NCI-H2107 treated with DMSO at 0.1 percent for 48 hours (cell line): Measurements from ENCODE around the gene ARHGEF28.

Experiments
- DNase-seq: peaks from one replicate; lab custom pipeline; 2025; ENCODE audit not compliant: unreplicated experiment; lab: John Stamatoyannopoulos, UW

The ARHGEF28 gene

DNA sequence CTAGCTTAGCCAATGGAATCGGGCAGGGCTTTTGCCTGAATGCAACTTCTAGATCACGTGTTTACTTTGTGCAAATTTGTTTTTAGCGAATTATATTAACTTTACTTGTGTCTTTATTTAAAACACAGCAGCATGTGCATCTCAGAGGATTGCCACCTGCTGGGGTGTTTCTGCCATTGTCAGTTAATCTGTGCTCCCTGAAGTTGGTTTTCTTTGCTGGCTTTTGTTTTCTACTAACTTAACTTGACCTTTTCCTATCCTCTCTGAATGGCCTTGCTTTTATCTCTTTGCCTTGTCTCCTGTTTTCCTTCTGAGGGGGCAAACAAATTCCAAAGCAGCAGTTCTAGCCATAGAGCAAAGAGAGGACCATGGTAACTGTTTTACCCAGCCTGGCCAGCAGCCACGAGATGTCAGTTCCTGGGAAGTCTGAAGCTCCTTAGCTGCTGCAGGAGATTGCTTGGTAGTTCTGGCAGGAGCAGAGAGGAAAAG is 67.6 kb downstream of the ARHGEF28 start:
- DNase-seq, result no peak

DNA sequence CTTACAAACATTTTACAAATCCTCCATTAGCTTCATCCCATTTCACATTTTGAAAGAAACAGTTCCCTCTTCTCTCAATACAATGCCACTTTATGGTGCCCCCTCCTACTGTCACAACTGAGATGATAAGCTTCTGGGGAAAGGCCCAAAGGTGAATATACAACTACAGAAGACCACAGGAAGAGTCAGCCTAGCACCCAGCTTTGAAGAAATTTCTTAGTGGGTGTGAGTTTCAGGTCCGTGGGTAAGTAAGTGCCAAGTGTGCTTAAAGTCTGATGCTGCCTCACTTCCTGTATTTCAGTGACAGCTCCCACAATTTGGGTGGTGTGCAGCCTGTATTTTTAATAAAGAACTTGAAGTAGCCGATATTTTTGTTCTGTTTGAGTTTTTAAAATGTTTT is 68.1 kb downstream of the ARHGEF28 start:
- DNase-seq, result no peak

DNA sequence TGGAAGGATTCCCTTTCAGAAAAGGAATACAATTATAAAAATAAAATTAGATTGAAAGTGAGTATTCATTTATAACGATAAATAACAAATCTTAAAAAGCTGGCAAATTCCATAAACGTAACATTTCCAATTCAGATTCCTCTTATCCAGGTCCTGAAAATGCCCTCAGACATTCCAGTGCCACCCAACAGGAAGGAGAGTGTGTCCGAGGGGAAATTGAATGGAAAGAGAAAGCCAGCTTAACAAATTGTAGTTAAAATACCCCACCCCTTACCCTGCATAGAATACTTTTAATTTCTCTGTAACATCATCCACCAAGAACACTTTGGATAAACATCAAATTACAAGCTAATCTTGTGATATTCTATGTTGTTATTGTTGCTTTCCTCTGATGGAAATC is 72.0 kb downstream of the ARHGEF28 start:
- no peak for DNase-seq

DNA sequence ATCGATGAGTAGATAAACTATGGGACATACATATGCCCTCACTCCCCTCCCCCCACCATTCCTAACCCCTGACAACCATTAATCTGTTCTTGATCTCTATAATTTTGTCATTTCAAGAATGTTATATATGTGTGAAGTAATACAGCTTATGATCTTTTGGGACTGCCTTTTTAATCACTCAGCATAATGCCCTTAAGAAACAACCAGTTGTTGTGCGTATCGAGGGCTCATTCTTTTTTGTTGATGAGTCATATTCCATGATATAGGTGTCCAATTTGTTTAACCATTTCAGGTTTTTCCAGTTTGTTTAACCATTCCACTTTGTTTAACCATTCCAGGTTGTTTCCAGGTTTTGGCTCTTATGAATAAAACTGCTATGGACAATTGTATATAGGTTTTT is 75.6 kb downstream of the ARHGEF28 start:
- DNase-seq, result no peak

DNA sequence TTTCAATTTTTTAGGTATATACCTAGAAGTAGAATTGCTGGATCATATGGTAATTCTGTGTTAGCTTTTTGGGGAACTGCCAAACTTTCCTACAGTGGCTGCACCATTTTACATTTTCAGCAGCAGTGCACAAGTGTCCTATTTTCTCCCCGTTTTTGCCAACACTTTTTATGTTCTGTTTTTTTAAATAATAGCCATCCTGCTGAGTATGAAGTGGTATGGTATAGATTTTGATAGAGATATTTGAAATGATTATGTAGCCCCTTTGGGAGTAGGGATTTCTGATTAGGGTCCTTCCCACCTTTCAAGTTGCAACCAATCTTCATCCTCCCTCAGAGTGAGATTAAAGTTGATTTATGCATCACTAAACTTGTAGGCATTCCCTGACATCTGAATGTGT is 76.5 kb downstream of the ARHGEF28 start:
- no peak for DNase-seq

DNA sequence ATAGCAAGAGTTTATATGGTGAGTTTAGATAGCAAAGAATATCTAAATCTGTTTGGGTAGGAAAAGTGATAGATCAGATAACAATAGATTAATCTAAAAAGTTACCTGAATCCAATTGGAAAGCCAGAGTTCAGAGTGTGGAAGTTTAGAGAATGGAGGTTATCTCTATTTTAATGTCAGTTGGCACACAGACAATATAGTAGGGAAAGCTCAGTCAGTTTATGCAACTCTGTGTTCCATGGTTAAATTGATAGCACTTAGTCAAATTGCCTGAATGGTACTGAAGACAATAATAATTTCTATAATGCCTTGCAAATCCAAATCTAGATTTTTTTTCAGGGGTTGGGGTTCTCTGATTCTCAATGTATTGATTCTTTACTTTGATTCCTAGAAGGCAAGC is 77.0 kb downstream of the ARHGEF28 start:
- DNase-seq, result no peak

DNA sequence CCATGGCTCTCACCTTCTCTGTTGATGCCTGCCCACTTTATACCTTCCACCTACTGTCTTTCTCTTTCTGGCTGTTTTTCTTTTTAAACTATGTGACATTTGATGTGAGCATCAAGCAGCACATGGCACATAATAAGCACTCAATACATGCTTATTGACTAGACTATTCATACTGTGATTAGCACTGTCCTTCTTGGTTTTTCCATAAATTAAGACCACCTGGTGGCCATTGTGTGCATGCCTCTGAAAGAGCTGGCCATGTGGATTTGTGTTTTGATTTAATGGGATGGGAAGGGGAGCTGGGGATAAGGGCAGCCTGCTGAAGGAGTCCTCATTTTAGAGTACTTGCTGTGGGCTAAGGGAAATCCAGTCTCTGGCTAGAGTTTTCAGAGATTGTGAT is 79.4 kb downstream of the ARHGEF28 start:
- no peak for DNase-seq

DNA sequence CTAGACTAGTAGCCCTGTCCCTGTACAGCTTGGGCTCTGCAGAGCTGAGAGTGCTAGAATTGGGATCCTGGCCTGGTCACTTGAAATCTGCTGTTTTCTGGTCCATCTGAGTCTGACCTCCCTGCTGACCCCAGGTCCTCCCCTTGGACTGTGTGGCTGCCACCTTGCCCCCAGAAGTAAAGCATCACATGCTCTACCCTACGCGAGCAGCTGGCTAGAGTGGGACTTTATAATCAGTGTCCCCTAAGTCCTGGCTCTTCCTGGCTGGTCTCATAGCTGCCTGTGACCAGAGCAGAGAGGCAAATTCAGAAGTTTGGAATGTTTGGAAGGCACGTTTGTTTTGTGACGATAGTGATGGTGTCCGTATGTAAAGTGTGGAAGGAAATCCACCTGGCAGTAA is 81.0 kb downstream of the ARHGEF28 start:
- DNase-seq, result no peak

DNA sequence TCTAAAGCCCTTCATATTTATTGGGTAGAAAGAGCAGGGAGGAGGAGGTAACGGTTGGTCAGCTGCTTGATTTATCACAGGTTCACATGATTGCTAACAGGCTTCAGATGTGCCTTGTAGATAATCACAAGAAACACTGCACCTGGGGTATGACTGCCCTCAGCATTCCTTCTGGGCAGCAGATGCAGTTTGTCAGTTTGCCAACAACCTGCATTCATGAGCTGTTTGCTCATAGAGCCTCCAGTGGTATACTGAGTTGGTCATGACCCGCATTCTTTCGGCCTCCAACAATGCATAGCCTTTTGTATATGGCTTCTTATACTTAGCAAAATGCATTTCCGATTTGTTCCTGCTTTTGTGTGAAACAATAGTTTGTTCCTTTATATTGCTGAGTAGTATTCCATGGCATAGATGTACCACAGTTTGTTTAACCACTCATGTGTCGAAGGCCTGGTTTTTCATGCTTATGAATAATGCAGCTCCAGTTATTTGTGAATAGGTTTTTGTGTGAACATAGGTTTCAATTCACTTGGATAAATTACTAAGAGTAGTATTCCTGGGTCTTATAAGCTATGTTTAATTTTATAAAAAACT is 83.6 kb downstream of the ARHGEF28 start:
- no peak for DNase-seq

DNA sequence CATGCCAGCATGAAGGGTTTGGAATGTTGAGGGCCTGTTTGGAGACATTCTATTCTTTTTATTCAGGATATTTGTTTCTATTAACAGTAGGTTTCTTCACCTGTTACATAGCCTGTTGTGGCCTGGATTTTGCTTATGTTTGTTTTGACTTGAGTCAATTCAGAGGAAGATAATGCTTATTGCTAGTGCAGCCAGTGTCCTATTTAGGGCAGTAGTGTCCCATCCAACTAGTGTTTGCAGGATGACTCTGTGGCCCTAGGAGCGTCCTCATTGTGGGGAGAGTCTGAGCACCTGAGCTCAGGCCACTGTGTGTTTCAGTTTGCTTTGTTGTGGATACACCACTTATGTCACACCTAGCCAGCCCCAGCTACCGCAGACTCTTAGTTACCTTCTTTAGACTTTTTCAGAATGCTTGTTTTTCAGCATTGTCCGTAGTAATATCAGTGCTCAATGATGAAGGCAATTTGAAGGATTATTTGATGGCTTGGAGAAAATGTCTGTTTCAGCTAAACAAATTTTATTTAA is 90.3 kb downstream of the ARHGEF28 start:
- DNase-seq, result no peak

DNA sequence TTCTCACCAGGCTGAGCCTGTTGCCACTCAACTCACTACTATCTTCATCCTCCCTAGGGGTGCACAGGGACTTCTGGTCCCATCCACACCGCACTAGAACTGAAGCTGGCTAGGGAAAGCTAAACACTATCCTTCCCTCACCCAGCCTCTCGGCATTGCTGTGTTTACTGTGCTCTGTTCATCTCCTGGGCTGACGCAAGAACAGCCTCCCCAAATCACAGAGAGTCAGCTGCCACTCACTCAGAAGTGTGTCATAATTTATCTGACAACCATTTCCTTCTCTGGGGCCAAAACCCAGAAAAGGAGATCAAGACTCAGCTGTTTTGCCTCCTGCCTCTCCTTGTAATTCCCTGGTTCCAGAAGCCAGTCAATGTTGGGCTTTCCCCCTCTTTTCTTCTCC is 92.8 kb downstream of the ARHGEF28 start:
- no peak for DNase-seq

DNA sequence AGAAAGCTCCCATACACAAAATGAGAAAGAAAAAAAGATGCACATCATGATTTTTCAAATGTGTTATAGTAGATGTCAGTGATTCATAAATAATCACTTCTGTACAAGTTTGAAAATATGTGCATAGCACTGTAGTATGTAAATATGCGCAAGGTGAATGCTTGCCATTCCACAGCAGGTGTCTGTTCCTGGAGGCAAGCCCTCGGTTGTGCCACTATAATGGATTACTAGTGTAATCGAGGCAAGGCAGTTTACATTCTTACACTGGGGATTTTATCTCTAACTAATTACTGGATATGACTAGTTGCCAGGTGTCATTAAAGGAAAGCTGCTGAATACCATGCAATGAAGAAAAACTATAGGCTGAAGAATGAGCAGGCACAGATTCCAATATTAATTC is 93.6 kb downstream of the ARHGEF28 start:
- DNase-seq, result no peak

DNA sequence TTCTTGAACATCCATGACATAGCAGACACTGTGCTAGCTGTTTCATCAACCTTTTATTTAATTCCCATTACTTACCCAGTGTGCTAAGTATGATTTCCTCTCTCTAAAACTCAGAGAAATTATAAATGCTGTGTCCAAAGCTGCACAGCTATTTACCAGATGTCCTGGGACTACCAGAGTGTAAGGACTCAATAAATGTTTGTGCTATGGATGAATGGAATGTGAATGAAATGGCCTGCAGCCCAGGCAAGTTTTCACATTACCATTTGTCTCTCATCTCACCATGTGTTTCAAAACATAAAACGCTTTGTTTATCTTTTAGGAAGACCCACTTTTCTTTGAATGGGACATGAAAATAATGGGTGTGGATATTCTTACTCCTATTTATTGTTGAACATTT is 96.2 kb downstream of the ARHGEF28 start:
- DNase-seq, result no peak

DNA sequence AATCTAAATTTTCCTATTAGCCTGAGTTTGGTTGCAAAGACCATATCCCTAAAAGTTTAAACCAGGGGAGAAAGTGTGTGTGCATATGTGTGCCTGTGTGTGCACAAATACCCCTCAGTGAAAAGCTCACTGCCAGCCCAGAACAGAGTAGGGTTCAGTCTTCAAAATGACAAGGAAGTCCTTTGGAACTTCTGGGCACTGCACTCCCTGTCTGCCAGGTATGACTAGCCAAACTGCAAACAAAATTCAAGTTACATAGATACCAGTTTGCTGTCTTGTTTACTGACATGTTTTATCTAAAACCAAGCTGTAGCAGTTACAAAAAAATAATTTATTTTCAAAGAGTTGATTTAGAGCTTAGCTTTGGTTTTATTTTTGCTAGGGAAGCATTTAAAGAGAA is 100.1 kb downstream of the ARHGEF28 start:
- no peak for DNase-seq

DNA sequence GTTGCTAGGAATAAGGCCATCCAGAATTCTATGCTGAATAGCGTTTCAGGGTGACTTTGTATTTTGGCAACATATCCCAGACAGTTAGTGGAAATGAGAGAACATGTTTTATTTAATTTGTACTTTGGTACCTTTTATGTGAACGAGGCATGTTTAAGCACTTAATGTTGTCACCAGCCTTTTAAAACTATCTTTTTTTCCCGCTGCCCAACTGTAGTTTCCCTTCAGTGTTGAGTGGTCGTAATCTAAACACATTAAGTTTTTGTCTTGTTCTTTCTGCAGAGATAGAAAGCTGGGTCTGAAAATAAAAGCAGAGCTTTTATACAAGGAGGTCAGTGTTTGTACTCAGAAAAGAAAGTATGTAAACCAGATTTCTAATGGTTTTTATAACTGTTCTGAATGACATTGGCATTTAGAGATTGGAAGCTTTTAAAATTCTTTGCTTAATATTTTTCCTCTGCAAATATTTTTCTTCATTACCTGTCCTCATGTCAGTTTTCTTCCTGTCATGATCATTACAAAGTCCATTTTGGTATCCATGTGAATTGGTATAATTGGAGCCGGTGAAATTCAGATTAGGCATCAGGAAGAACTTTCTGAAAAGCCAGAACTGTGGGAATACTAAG is 100.7 kb downstream of the ARHGEF28 start:
- no peak for DNase-seq

DNA sequence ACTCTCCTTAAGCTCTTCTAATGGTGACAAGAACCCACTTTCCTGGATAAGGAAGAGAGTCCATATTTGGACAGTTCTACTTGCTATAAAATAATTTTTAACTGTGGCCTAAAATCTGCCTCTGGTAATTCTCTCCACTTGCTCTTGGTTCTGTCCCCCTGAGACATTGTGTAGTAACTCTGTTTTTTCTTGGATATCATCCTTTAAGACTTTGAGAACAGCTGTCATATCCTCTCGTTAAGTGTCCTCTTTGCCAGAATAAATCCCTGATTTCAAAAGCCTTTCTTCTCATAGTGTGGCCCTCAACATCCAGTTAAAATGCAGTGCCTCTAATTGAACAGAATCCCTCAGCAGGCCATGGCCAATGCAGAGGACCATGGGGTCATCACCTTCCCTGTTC is 101.5 kb downstream of the ARHGEF28 start:
- no peak for DNase-seq

DNA sequence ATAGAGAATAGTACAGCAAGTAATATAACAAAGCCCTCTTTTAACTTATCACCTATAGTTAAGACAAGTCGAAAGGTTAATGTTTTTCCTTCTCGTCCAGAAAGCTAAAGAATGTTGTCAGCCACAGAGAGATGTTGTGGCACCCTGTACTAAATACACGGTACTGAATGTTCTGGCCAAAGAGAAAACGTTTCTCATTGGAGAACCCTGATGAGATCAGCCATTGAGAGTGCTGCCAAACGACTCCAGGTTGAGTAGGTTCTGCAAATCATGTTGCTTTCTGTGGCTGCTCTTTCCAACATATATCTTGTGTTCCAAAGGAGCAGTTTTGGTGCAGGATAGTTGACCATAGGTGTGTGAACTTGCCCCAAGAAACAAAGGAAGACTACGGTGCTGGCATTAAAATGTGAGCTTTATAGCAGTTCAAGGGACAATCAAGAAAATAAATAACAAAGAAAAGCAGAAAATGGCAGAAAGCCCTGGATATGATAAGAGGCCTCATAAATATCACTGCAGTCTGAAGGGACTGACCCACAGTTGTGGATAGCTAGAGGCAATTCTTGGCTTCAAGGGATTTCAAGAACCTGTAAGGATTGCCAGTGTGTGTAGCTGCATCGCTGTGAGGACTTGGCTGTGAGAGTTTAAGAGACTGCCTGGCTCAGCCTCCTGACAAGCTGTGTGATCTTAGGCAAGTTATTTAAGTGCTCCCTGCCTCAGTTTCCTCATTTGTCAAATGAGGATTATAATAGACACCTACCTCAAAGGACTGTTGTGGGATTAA is 102.7 kb downstream of the ARHGEF28 start:
- no peak for DNase-seq

DNA sequence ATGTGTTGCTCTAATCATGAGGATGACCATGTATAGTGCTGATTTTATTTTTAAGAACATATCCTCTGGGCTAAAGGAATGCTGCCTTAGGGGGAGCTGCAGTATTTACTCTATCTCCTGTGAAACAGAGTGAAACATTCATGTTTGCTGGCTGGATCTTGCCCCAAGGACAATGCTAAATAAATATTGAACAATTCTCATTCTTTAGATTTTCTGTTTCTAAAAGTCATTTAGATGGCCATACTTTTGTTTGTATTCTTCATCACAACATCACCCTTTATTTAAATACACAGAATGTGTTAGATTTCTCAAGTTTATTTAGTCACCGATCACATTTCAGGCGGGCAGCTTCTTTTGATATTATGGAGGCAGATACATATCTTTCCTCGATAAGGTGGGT is 103.3 kb downstream of the ARHGEF28 start:
- DNase-seq, result no peak

DNA sequence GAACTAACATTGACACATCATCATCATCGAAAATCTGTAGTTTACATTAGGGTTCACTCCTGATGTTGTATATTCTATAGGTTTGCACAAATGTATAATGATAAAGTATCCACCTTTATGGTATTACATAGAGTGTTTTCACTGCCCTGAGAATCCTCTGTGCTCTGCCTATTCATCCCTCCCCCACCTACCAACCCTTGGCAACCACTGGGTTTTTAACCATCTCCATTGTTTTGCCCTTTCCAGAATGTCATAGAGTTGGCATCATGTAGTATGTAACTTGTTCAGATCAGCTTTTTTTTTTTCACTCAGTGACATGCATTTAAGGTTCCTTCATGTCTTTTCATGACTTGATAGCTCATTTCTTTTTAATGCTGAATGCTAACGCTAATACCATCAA is 106.0 kb downstream of the ARHGEF28 start:
- DNase-seq, result no peak

DNA sequence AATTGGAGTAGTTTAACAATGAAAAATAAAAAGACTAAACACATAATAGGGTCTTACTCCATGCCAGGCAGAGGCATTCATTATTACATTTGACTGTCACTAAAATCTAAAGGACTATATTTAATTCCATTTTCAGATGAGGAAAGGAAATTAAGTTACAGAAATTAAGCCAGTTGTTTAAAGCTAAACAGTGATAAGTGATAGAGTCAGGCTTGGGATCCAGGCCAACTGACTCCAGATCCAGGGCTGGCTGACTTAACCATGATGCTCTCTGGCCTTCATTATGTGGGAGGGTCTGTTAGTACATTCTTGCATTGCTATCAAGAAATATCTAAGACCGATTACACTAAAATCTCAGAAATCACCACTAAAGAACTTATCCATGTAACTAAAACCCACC is 107.2 kb downstream of the ARHGEF28 start:
- no peak for DNase-seq

DNA sequence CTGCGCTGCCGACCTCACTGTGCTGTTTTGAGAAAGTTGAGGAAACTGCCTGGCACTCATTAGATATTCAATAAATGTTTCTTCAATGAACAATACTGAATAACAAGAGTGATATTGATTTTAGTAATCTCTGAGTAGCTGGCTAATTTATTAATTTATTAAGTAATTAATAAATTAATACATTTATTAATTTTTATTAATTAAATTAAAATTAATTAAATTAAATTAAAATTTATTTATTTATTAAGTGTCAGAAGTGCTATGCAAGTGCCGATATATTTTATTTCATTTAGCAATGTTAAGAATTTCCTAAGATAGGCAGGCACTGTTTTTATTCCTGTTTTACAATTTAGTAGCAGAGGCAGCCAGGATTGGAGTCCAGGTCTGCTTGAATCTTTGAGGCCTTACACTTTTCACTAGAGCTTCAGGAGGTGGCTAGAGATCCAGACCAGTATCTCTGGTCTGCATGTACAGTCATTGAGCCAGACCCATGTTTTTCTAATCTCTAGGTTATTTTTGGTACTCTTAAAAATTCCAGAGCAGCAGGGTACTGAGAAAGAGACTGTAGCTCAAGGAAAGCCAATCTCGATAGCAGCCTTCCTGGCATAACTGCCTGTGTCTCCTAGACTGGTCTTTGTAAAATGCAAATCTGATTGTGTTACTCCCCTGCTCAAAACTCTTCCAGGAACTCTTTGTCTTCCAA is 109.2 kb downstream of the ARHGEF28 start:
- DNase-seq, result no peak

DNA sequence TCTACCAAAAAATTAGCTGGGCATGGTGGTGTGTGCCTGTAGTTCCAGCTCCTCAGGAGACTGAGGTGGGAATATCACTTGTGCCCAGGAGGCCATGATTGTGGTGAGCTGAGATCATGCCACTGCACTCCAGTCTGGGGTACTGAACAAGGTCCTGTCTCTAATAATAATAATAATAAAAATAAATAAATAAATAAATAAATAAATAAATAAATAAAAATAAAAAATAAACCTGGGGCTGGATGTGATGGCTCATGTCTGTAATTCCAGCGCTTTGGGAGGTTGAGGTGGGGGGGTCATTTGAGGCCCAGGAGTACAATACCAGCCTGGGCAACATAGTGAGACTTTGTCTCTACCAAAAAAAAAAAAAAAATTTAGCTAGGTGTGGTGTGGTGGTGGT is 113.7 kb downstream of the ARHGEF28 start:
- no peak for DNase-seq
